NCI-H2029 (cell line): ENCODE data around the gene MBNL2.

ENCODE experiments used
- DNase-seq: peaks from one replicate; lab custom pipeline; 2025; lab: John Stamatoyannopoulos, UW

The MBNL2 gene

GRCh38 chr13:97423300-97424045 lies 201.3 kb downstream of the MBNL2 start:
- DNase-seq: no peak

GRCh38 chr13:97425590-97425989 lies 203.5 kb downstream of the MBNL2 start:
- DNase-seq: no peak

GRCh38 chr13:97426695-97427094 lies 204.6 kb downstream of the MBNL2 start:
- no peak for DNase-seq

- DNase-seq: no peak
Measured at GRCh38 chr13:97429681-97430081, 207.5 kb downstream of the MBNL2 start.

GRCh38 chr13:97430296-97430695 lies 208.2 kb downstream of the MBNL2 start:
- DNase-seq: no peak

GRCh38 chr13:97431171-97431764 lies 209.1 kb downstream of the MBNL2 start:
- DNase-seq: no peak

- DNase-seq: no peak
Measured at GRCh38 chr13:97432232-97432916, 210.2 kb downstream of the MBNL2 start.

GRCh38 chr13:97432917-97433726 lies 211.0 kb downstream of the MBNL2 start:
- DNase-seq: peak; percentile 95

- peak; percentile 82 for DNase-seq
Measured at GRCh38 chr13:97433727-97434396, 211.7 kb downstream of the MBNL2 start, which contains the start of gene RAP2A. Gene RAP2A, plus strand, starts transcription at chr13:97434169. Its CDS starts 302 bp downstream, at chr13:97434471.

GRCh38 chr13:97434397-97435201 lies 212.5 kb downstream of the MBNL2 start:
- DNase-seq: no peak

- no peak for DNase-seq
Measured at GRCh38 chr13:97435323-97435722, 213.2 kb downstream of the MBNL2 start.

- no peak for DNase-seq
Measured at GRCh38 chr13:97435794-97436193, 213.7 kb downstream of the MBNL2 start.

- DNase-seq: no peak
Measured at GRCh38 chr13:97436845-97437244, 214.7 kb downstream of the MBNL2 start.

GRCh38 chr13:97437729-97438128 lies 215.6 kb downstream of the MBNL2 start:
- no peak for DNase-seq

GRCh38 chr13:97438856-97439595 lies 216.9 kb downstream of the MBNL2 start:
- DNase-seq: no peak

GRCh38 chr13:97440598-97441170 lies 218.6 kb downstream of the MBNL2 start:
- DNase-seq: no peak

- no peak for DNase-seq
Measured at GRCh38 chr13:97441368-97441767, 219.2 kb downstream of the MBNL2 start.
